ENCODE data around the gene AGMAT. TPM values are rescaled to one million over a fixed set of nuclear protein-coding genes. Genes with fewer than 3 reads are reported as not detected.
A peak's percentile ranks its signal among the peaks of the same experiment; 100 is the strongest.
"Not testable (repeated sequence)": the region's sequence is repeated elsewhere in the genome, so short reads cannot be mapped to it uniquely, and the experiment has no call there.

AGMAT gene
- polyA plus RNA-seq, 3 donors = not detected

- Histone ChIP-seq H3K79me2 (ENCODE audit: insufficient read depth, low read length) (no peaks in the 10 kb centered on the region), H3K9me3 (replicated peaks in 1 of 2; ENCODE audit: control insufficient read depth in 1 of 2, insufficient read depth in 1 of 2, low read length in 2 of 2) (peaks cover 0 to 4% of the 10 kb centered on the region in 2 donors), H3K4me3 (replicated peaks in 1 of 3; ENCODE audit: low read depth in 2 of 3, low read length in 3 of 3) (no peak overlapping the region), H3K27ac (ENCODE audit: low read depth in 1 of 2, low read length in 2 of 2) (no peak overlapping the region), H3K27me3 (ENCODE audit: control insufficient read depth in 2 of 2, insufficient read depth in 2 of 2, low read length in 2 of 2) (no peaks in the 10 kb centered on the region), H3K36me3 (replicated peaks in 1 of 2; ENCODE audit: control insufficient read depth in 1 of 2, insufficient read depth in 2 of 2, low read length in 2 of 2) (no peaks in the 10 kb centered on the region), H3K4me2 (replicated peaks; ENCODE audit: extremely low read depth, low read length, poor library complexity, severe bottlenecking) (no peak overlapping the region), H3K9ac (ENCODE audit: insufficient read depth, low read length, poor library complexity, severe bottlenecking) (no peak overlapping the region), H4K20me1 (ENCODE audit: insufficient read depth, low read length) (no peaks in the 10 kb centered on the region), H2AFZ (ENCODE audit: insufficient read depth, low read depth, low read length, poor library complexity, severe bottlenecking) (no peak overlapping the region), H3K4me1 (ENCODE audit: control insufficient read depth in 1 of 2, insufficient read depth in 2 of 2, low read length in 2 of 2) (peaks cover 11 to 15% of the 10 kb centered on the region in 2 donors)
- TF ChIP-seq, protein P1, sequence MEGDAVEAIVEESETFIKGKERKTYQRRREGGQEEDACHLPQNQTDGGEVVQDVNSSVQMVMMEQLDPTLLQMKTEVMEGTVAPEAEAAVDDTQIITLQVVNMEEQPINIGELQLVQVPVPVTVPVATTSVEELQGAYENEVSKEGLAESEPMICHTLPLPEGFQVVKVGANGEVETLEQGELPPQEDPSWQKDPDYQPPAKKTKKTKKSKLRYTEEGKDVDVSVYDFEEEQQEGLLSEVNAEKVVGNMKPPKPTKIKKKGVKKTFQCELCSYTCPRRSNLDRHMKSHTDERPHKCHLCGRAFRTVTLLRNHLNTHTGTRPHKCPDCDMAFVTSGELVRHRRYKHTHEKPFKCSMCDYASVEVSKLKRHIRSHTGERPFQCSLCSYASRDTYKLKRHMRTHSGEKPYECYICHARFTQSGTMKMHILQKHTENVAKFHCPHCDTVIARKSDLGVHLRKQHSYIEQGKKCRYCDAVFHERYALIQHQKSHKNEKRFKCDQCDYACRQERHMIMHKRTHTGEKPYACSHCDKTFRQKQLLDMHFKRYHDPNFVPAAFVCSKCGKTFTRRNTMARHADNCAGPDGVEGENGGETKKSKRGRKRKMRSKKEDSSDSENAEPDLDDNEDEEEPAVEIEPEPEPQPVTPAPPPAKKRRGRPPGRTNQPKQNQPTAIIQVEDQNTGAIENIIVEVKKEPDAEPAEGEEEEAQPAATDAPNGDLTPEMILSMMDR (IDR thresholded peaks at IDR 0.05) = no peak
- Mint-ChIP-seq H3K27ac (peak overlapping the region in 1 of 7 donors; percentile 61), H3K9me3 (peaks cover 0 to 5% (median 3%) of the 10 kb centered on the region in 7 donors), H3K4me1 (peaks cover 10% of the 10 kb centered on the region), H3K36me3 (peaks cover 0 to 1% of the 10 kb centered on the region in 2 donors), H3K27me3 (ENCODE audit: low read depth in 3 of 3) (peaks cover 0 to 5% (median 2%) of the 10 kb centered on the region in 3 donors), H3K4me3 (no peak overlapping the region)
- WGBS (ENCODE audit: insufficient coverage) = 79% methylated on average over 2 of the region's 11 CpGs
- DNase-seq = no peak
- intact Hi-C loops (cut with micrococcal nuclease) = no loop called here
These were observed 20.8 kb upstream of the AGMAT start for GRCh38 chr1:15605398-15606383.

DNA sequence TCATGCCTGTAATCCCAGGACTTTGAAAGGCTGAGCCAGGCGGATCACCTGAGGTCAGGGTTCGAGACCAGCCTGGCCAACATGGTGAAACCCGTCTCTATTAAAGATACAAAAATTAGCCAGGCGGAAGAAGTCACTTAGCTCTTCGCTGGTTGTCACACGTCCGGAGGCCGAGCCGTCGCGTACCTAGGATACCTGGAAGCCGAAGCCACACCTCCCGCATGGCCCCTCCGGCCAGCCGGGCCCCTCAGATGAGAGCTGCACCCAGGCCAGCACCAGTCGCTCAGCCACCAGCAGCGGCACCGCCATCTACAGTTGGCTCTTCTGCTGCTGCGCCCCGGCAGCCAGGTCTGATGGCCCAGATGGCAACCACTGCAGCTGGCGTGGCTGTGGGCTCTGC lies 19.5 kb upstream of the AGMAT start:
- DNase-seq = not testable (repeated sequence)
- WGBS (ENCODE audit: insufficient coverage) = 97% methylated on average over 21 of the region's 21 CpGs

GRCh38 chr1:15603966-15604282 lies 19.1 kb upstream of the AGMAT start:
- H4K20me1 ChIP-seq (ENCODE audit: insufficient read depth, low read length); H3K36me3 ChIP-seq (replicated peaks in 1 of 2; ENCODE audit: control insufficient read depth in 1 of 2, insufficient read depth in 2 of 2, low read length in 2 of 2); H3K27me3 Mint-ChIP-seq (ENCODE audit: low read depth in 3 of 3); H3K4me1 Mint-ChIP-seq; H3K79me2 ChIP-seq (ENCODE audit: insufficient read depth, low read length); H3K36me3 Mint-ChIP-seq; intact Hi-C loops (cut with micrococcal nuclease); DNase-seq; H3K9me3 ChIP-seq (replicated peaks in 1 of 2; ENCODE audit: control insufficient read depth in 1 of 2, insufficient read depth in 1 of 2, low read length in 2 of 2); H3K9me3 Mint-ChIP-seq; H3K27me3 ChIP-seq (ENCODE audit: control insufficient read depth in 2 of 2, insufficient read depth in 2 of 2, low read length in 2 of 2): not testable (repeated sequence)
- WGBS (ENCODE audit: insufficient coverage) = 57% methylated on average over 13 of the region's 13 CpGs
- peak overlapping the region; percentile 62 for H3K9ac ChIP-seq (ENCODE audit: insufficient read depth, low read length, poor library complexity, severe bottlenecking)
- peak overlapping the region; percentile 40 to 86 (median 64) for H3K4me3 ChIP-seq (replicated peaks in 1 of 3; ENCODE audit: low read depth in 2 of 3, low read length in 3 of 3)
- Mint-ChIP-seq H3K27ac (peak overlapping the region; percentile 91 to 98 (median 96)), H3K4me3 (peak overlapping the region; percentile 81 to 96)
- H2AFZ ChIP-seq (ENCODE audit: insufficient read depth, low read depth, low read length, poor library complexity, severe bottlenecking) = peak overlapping the region; percentile 99
- H3K4me2 ChIP-seq (replicated peaks; ENCODE audit: extremely low read depth, low read length, poor library complexity, severe bottlenecking) = peak overlapping the region; percentile 94
- peak overlapping the region; percentile 77 for H3K27ac ChIP-seq (ENCODE audit: low read depth in 1 of 2, low read length in 2 of 2)
- peaks cover 11 to 15% of the 10 kb centered on the region in 2 donors for H3K4me1 ChIP-seq (ENCODE audit: control insufficient read depth in 1 of 2, insufficient read depth in 2 of 2, low read length in 2 of 2)

More for the DNA sequence above, 19.5 kb upstream of the AGMAT start:
- H3K79me2 ChIP-seq (ENCODE audit: insufficient read depth, low read length); H2AFZ ChIP-seq (ENCODE audit: insufficient read depth, low read depth, low read length, poor library complexity, severe bottlenecking); intact Hi-C loops (cut with micrococcal nuclease); H3K9me3 ChIP-seq (replicated peaks in 1 of 2; ENCODE audit: control insufficient read depth in 1 of 2, insufficient read depth in 1 of 2, low read length in 2 of 2); H3K4me1 Mint-ChIP-seq; H3K9ac ChIP-seq (ENCODE audit: insufficient read depth, low read length, poor library complexity, severe bottlenecking); H3K36me3 ChIP-seq (replicated peaks in 1 of 2; ENCODE audit: control insufficient read depth in 1 of 2, insufficient read depth in 2 of 2, low read length in 2 of 2); H4K20me1 ChIP-seq (ENCODE audit: insufficient read depth, low read length); H3K9me3 Mint-ChIP-seq; H3K36me3 Mint-ChIP-seq; H3K27me3 Mint-ChIP-seq (ENCODE audit: low read depth in 3 of 3); H3K27me3 ChIP-seq (ENCODE audit: control insufficient read depth in 2 of 2, insufficient read depth in 2 of 2, low read length in 2 of 2); H3K4me3 Mint-ChIP-seq: not testable (repeated sequence)
- peak overlapping the region in 1 of 2 donors; percentile 77 for H3K27ac ChIP-seq (ENCODE audit: low read depth in 1 of 2, low read length in 2 of 2)
- H3K4me2 ChIP-seq (replicated peaks; ENCODE audit: extremely low read depth, low read length, poor library complexity, severe bottlenecking) = peak overlapping the region; percentile 94
- H3K27ac Mint-ChIP-seq = peak overlapping the region; percentile 91 to 98 (median 96)
- H3K4me3 ChIP-seq (replicated peaks in 1 of 3; ENCODE audit: low read depth in 2 of 3, low read length in 3 of 3) = peak overlapping the region in 1 of 3 experiments; percentile 86
- H3K4me1 ChIP-seq (ENCODE audit: control insufficient read depth in 1 of 2, insufficient read depth in 2 of 2, low read length in 2 of 2) = peaks cover 11 to 15% of the 10 kb centered on the region in 2 donors

Measured in CD14-positive monocyte (primary cell).